ENCODE data around the gene BAHCC1. TPM values are rescaled to one million over a fixed set of nuclear protein-coding genes. Genes with fewer than 3 reads are reported as not detected.

The BAHCC1 gene
- total and polyA plus RNA-seq, 9 of the 15 experiments (the other 6 are each of a cell fraction or from before 2014, with no cell fraction given), result 0.14 to 26.9 (median 5.0) TPM

GRCh38 chr17:81471818-81472456 is 76.7 kb downstream of the BAHCC1 start (continued):
- TF ChIP-seq PKNOX1 (IDR thresholded peaks at IDR 0.05) (peak; percentile 90), ZNF354B (CRISPR knock-in tag; IDR thresholded peaks at IDR 0.05) (no peak), ZBTB34 (CRISPR knock-in tag; IDR thresholded peaks at IDR 0.05) (no peak), CC2D1A (IDR thresholded peaks at IDR 0.05) (peak; percentile 24; the same call in 1 of the 2 replicates), E2F5 (CRISPR knock-in tag; IDR thresholded peaks at IDR 0.05) (peak; percentile 96), ZBTB49 (CRISPR knock-in tag; IDR thresholded peaks at IDR 0.05; ENCODE audit: borderline replicate concordance) (peak; percentile 58; the same call in 1 of the 2 replicates), MCM7 (IDR thresholded peaks at IDR 0.05) (no peak), YY1 (IDR thresholded peaks at IDR 0.05; ENCODE audit: borderline replicate concordance in 1 of 3, control insufficient read depth in 1 of 3, extremely low read depth in 1 of 3, insufficient read depth in 3 of 3, insufficient read length in 1 of 3, insufficient replicate concordance in 2 of 3, low read depth in 1 of 3, low read length in 2 of 3) (peak; percentile 40 to 92 (median 74)), ZNF589 (CRISPR knock-in tag; IDR thresholded peaks at IDR 0.05; ENCODE audit: low read depth) (peak; percentile 83), SMAD2 (IDR thresholded peaks at IDR 0.05; ENCODE audit: low read depth, low read length) (no peak), ZNF24 (IDR thresholded peaks at IDR 0.05) (no peak), XRCC3 (IDR thresholded peaks at IDR 0.05) (no peak), PHF8 (IDR thresholded peaks at IDR 0.05; ENCODE audit: borderline replicate concordance, low read length) (peak; percentile 63; the same call in 1 of the 2 replicates), POLR2AphosphoS5 (IDR thresholded peaks at IDR 0.05; ENCODE audit: control insufficient read depth, insufficient read depth, low read depth, low read length) (peak; percentile 27; the same call in 1 of the 2 replicates), HNRNPH1 (optimal IDR thresholded peaks at IDR 0.05; ENCODE audit: low read depth, low read length) (no peak), ARNT (IDR thresholded peaks at IDR 0.05) (no peak), ZNF551 (CRISPR knock-in tag; IDR thresholded peaks at IDR 0.05) (no peak), STAG1 (CRISPR knock-in tag; IDR thresholded peaks at IDR 0.05; ENCODE audit: borderline replicate concordance) (peak; percentile 8; the same call in 1 of the 2 replicates), MEIS2 (IDR thresholded peaks at IDR 0.05; ENCODE audit: partially characterized antibody) (no peak), CHCHD3 (CRISPR knock-in tag; IDR thresholded peaks at IDR 0.05) (no peak), CREB3L1 (IDR thresholded peaks at IDR 0.05; ENCODE audit: borderline replicate concordance, low read depth) (peak; percentile 89)
